Stimulated activated CD4-positive, alpha-beta T cell treated with anti-CD3 and anti-CD28 coated beads, TNF-alpha, amount 100 ng/mL, for 1 hour (primary cell): ENCODE measurements around the gene EPOP.
A peak's percentile ranks its signal among the peaks of the same experiment; 100 is the strongest.

Source experiments
- DNase-seq, 3 donors: peaks; one replicate each; pipeline ENCODE4 v3.0.0-alpha.2; 2020; ENCODE audit warnings: low read depth in 3 of 3, low spot score in 1 of 3

Gene EPOP

GRCh38 chr17:38705803-38706504 lies 31.2 kb upstream of the EPOP start:
- DNase-seq, result peak in 1 of 3 donors; percentile 39

DNA sequence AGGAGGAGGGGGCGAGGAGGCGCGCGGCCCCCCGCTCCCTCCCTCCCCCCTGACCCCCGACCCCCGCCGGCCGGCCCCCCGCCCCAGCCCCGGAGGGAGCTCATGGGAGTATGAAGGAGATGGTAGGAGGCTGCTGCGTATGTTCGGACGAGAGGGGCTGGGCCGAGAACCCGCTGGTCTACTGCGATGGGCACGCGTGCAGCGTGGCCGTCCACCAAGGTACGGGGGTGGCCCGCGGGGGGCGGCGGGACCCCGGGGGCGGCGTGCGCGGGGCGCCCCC lies 30.7 kb upstream of the EPOP start:
- DNase-seq, result peak in 1 of 3 donors; percentile 30

- DNase-seq, result peak; percentile 57 to 66 (median 62)
These were observed 30.1 kb upstream of the EPOP start, which contains the start of gene MLLT6 for GRCh38 chr17:38704606-38705522. Gene MLLT6, plus strand, starts transcription at chr17:38705273. Its CDS starts 360 bp downstream, at chr17:38705633.

DNA sequence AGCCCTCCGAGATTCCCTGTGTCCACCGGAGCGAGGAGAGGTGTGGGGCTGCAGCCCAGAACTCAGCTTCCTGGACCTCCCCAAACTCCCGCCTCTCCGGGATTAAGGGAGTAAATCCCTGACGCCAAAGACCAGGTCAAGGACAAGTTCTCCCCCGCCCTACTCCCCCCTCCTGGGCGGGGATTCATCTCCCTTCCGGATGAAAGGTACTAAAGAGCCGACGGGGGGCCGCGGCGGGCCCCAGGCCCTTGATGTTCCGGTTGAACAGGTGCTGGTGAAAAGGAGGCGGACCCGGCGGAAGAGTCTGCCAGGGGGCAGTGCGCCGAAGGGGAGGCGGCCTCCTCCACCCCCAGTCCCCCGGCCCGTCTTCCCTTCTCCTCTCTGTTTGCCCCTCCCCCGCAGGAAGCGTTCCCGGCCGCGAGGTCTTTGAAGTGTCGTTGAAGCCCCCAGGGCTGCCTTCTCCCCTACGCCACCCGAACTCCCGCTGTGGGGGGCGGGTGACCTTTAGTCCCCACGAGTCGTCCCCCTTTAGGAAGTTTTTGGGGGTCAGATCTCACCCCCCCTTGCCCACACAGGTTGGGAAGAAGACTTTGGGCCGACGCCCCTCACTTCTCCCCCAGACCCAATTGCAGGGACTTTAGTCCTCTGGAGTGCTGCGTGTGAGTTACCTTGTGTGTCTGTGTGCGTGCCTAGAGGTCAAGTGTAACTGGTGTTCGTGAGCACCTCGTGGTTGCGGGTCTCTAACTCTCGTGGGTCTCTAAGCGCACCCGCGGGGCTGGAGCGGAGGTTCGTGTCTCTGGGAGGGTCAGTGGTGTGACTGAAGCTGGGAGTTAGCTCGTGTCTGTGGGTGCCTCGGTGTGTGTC lies 29.2 kb upstream of the EPOP start:
- DNase-seq, result peak in 2 of 3 donors; percentile 30 to 79

- no peak for DNase-seq
These were observed 28.4 kb upstream of the EPOP start for GRCh38 chr17:38702916-38703741.

- peak; percentile 54 to 67 (median 58) for DNase-seq
These were observed 27.6 kb upstream of the EPOP start for GRCh38 chr17:38702166-38702915.

DNA sequence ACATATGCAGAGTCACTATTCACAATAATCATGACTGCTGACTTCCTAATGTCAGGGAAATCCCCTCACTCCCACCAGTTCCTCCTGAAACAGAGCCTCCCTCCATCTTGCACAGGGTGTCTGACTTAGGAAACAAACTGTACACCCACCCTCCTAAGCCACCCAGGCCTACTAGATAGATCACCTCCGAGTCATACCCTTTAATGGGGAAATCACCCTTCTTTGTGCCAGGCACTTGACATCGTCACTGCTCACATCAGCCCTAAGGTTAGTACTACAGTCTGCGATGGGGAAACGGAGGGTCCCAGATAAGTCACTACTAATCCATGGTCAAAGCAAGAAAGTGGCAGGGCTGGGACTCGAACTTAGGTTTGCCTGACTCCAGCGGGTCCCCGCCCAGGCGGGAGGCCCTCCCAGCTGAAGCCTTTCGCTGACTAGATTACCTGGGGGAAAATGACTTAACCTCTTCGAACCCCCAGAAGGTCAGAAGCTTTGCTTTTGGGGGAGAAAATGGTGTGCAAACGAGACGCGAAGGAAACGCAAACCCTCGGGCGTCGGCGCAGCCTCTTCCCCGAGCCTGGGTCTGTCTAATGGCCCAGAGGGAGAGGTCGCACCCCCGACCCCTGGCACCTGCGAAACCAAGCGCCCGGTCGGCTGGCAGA lies 26.9 kb upstream of the EPOP start:
- peak in 2 of 3 donors; percentile 26 to 69 for DNase-seq

DNA sequence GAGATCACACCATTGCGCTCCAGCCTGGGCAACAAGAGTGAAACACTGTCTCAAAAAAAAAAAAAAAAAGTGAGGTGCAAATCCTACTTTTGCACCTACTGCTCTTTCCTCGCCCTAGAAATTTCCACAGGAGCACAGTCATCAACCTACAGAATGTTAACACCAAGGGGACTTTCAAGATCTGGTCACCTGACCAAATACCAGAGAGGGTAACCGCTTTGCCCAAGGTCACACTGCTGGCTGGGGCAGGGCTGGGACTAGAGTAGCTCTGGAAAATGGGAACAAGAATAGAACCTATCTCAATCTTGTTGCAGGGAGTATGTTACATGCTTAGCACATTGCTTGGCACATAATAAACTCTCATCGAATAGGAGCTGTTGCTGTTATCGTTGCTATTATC lies 24.0 kb upstream of the EPOP start:
- no peak for DNase-seq

DNA sequence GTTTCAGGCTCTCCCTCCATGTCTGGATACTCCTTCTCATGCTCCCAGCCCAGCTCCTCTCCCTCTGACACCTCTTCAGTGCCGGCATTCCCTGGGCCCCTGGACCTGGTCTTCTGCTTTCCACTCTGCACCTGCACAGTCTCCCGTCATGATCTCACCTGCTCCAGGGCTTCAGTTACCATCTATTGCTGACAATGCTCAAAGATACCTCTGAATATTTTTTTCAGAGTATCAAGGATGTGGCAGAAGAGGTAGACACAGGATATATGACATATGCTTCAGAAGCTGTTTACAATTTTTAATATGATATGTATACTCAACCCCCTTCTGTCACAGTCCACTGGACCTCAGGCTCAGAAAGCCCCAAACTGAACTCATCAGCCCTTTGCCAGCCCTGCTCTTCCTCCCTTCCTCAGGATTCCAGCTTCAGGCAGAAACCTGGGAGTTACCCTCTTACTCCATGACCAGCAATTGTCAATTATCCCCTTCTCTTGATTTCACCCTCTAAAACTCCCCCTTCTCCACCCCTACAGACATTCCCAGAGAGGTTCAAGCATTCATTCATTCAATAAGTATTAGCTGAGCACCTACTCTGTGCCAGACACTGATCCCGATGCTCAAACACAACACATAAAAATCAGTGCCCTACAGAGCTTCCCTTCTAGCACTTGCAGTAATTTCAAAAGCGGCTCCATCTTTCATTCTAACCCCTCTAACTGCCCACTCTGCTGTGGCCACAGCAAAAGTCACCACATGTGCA lies 22.5 kb upstream of the EPOP start:
- DNase-seq, result no peak

- no peak for DNase-seq
These were observed 19.1 kb upstream of the EPOP start for GRCh38 chr17:38693700-38694329.

DNA sequence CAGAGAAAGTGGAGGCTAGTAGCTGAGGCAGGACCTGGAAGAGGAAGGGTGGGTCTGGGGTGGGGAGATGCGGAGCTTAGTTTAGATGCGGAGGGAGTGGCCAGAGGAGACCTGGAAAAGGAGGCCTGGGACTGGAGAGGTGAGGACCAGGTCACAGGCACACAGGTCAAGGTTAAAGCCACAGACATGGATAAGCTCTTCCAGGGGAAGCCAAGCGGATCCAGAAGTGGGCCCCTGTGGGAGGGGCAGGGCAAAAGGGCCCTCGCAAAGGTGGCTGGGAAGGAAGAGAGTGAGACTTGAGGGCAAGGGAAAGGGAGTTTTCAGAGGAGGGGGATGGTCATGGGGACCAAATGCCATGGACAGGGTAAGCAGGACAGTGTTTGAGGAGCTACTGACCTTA lies 16.4 kb upstream of the EPOP start:
- DNase-seq, result no peak

DNA sequence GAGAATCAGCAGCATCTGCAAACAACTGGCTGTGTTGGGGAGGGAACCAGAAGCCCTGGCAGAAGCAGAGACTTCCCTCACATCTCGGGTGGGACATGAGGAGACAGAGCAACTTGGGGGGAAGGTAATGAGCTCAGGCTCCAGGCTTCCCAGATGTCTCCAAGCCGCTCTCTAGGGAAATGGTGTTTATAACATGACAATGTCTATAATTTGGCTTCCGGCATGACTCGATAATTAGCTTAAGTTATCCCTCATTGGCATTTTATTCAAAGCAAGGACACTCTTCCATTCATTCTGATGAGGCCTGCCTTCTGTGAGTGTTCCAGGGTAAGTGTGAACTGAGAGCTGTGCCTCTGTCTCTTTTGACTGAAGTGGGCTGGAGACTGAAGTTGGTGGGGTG lies 15.6 kb upstream of the EPOP start:
- no peak for DNase-seq

DNA sequence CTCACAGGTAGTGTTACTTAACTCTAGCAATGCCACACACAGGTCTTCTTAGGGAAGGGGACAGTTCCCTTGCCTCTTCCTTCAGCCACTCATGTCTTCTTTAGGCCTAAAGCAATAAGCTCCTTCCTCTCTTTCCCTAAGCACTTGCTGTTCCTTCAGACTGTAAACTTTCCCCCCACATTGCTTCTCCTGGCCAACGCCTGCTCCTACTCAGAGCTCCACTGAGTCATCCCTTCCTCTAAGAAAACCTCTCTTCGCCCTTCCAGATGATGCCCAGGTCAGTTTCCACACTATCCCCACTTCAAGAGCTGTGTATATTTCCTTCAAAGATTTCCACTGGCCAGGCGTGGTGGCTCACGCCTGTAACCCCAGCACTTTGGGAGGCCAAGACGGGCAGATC lies 12.5 kb upstream of the EPOP start:
- DNase-seq, result no peak

- DNase-seq, result no peak
These were observed 10.7 kb upstream of the EPOP start for GRCh38 chr17:38685491-38685890.

- no peak for DNase-seq
These were observed 6.3 kb upstream of the EPOP start for GRCh38 chr17:38681096-38681495.

GRCh38 chr17:38677819-38678218 lies 3.1 kb upstream of the EPOP start:
- DNase-seq, result no peak

DNA sequence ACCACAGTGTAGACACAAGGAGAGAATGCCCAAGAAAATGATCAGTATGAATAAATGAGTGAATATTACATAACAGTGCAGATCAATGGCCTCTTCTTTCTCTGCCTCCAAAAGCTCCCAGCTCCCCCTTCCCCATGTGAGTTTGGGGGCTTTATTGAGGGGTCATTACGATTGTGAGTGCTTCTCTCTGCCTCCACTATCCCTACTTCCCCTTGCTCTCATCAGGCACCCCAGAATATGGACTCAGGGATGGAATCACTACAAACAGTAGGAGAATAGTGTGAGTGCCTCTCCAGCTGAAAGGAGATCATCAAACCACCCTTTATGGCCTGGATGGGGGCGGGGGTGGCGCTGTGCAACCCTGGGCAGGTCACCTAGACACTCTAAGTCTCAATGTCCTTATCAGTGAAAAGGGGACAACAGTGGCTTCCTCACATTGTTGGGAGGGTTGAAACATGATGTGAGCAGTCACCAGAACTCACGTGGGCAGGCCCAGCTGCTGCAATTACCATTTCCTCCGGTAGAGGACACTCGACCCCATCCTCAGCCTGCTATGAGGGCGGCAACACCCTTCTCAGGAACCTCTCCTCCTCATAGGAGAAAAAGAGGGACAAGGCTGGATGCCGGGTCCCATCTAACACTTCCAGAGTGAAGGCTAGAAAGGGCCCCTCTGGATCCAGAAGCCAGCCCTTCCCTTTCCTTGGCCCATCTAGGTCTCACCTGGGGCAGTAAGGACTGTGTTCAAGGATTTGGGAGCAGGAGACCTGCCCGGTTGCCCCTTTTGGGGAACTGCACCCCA lies 2.1 kb upstream of the EPOP start:
- DNase-seq, result peak; percentile 22 to 77 (median 65)
